Measurements from ENCODE around the gene TNFSF9.
"Not testable (repeated sequence)": the region's sequence is repeated elsewhere in the genome, so short reads cannot be mapped to it uniquely, and the experiment has no call there.

TNFSF9 gene

DNA sequence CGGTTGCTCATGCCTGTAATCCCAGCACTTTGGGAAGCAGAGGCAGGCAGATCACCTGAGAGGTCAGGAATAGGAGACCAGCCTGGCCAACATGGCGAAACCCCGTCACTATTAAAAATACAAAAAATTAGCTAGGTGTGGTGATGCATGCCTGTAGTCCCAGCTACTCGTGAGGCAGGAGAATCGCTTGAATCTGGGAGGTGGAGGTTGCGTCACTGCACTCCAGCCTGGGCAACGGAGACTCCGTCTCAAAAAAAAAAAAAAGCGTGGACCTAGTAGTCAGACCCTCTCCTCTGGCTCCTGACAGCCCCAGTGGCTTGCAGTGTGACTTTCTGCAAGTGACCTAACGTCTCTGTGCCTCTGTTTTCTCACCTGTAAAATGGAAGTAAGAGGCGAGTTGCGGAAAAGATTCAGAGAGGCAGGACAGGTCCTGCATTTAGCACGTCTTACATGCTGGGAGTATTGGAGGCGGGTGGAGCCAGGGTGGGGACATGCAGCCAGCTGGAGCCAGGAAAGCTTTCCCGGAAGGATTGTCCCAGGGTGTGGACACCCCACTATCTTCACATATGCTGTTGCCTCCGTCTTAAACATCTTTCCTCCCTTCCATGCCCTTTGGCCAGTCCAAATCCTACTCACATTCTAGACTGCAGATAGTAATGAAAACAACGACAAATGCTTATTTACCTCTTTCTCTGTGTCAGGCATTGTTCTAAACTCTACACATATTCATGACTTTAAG, 31.6 kb upstream of the TNFSF9 start:
- H3K27ac ChIP-seq = no peak overlapping the region
- no peak overlapping the region for H3K4me3 ChIP-seq (ENCODE audit: low read depth, low read length)
- no peak overlapping the region for H3K9ac ChIP-seq
- no peaks in the 10 kb centered on the region for H3K9me3 ChIP-seq (ENCODE audit: control insufficient read depth, low read length)
- TF ChIP-seq, protein P1, sequence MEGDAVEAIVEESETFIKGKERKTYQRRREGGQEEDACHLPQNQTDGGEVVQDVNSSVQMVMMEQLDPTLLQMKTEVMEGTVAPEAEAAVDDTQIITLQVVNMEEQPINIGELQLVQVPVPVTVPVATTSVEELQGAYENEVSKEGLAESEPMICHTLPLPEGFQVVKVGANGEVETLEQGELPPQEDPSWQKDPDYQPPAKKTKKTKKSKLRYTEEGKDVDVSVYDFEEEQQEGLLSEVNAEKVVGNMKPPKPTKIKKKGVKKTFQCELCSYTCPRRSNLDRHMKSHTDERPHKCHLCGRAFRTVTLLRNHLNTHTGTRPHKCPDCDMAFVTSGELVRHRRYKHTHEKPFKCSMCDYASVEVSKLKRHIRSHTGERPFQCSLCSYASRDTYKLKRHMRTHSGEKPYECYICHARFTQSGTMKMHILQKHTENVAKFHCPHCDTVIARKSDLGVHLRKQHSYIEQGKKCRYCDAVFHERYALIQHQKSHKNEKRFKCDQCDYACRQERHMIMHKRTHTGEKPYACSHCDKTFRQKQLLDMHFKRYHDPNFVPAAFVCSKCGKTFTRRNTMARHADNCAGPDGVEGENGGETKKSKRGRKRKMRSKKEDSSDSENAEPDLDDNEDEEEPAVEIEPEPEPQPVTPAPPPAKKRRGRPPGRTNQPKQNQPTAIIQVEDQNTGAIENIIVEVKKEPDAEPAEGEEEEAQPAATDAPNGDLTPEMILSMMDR (IDR thresholded peaks at IDR 0.05) = no peak
- H3K4me2 ChIP-seq (ENCODE audit: low read length) = no peak overlapping the region
- H3K27me3 ChIP-seq (ENCODE audit: control insufficient read depth, insufficient read depth, low read length) = no peaks in the 10 kb centered on the region
- no peaks in the 10 kb centered on the region for H3K79me2 ChIP-seq
- no peak overlapping the region for H2AFZ ChIP-seq
- no peaks in the 10 kb centered on the region for H3K36me3 ChIP-seq (ENCODE audit: control insufficient read depth, insufficient read depth, low read length)
- no peaks in the 10 kb centered on the region for H3K4me1 ChIP-seq

DNA sequence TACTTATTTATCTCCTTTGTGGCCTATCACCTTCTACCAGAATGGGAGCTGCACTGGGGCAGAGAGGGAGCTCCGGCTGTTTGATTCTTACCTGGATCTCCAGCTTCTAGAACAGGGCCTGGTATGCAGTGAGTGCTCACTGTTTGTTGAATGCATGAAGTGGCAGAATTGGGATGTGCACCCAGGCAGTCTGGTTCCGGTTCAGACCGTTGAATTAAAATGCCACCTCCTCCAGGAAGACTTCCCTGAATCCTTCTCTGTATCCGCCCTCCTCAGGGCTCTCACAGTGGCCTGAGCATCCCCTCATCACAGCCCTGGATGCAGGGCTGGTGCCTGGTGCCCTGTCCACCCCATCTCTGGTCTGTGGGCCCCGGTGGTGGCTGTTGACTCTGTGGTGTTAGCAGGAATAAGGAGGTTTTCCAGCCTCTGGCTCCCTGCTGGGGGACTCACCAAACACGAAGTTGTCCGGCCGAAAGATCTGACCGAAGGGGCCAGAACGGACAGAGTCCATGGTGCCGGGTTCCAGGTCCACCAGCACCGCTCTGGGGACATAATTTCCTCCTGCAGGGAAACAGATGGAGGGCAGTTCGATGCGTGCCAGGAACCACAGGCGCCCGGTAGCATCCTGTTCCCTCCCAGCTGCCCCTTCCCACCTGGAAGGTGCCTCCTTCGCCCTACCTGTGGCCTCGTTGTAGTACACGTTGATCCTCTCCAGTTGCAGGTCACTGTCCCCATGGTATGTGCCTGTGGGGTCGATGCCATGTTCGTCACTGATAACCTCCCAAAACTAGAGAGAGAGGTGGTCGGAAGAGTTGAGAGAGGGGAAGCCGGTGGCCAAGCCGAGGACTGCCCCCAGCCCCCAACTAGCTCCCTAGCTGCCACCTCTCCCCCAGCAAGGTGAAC, 29.7 kb upstream of the TNFSF9 start:
- H3K79me2 ChIP-seq = no peaks in the 10 kb centered on the region
- H3K9me3 ChIP-seq (ENCODE audit: control insufficient read depth, low read length) = no peaks in the 10 kb centered on the region
- no peak overlapping the region for H3K4me3 ChIP-seq (ENCODE audit: low read depth, low read length)

DNA sequence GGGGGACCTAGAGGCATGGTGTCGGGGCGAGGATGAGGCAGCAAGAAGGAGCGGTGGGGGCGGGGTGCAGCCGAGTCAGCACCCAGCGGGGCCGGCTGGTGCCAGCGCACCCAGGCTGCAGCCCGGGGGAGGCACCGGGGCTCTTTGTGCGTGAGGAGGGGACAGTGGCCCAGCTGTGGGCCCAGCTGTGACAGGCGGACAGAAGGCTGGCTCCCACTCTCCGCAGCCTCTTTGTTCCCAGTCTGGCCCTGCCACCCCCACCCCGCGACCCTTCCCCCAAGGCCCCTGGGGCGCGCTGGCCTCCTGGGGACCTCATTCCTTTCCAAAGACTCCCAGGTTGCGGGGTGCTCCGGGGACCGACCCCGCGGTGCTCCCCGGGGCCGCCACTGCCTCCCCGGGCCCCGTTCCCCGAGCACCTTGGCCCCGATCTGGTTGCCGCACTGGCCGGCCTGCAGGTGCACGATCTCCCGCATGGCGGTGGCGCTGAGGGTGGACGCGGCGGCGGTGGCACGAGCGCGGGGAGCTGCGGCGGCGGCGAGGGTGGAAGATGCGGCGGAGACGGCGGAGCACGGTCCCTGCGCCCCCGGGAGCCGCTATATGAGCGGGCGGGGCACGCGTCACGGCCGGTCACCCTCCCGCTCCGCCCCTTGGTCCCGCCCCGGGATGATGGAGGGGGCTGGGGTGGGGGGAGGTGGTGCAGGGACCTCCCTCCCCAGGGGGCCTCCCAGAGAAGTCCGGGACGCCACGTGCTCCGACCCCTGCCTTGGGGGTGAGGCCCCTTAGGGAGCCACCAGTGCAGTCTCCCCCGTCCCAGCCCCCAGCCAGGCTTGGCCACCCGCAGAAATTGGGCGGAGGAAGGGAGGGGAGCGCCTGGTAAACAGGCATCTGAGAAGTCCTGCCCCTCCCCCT, 28.8 kb upstream of the TNFSF9 start, which contains the start of gene TUBB4A:
TSS of gene TUBB4A (minus strand) at position 570 of the 909 bp plus-strand sequence. CDS start at position 473, 97 bp downstream.
- Histone ChIP-seq H3K9me3 (ENCODE audit: control insufficient read depth, low read length) (no peaks in the 10 kb centered on the region), H3K79me2 (no peaks in the 10 kb centered on the region), H3K27ac (no peak within 1 kb of the TSS), H3K4me1 (no peaks in the 10 kb centered on the region), H3K27me3 (ENCODE audit: control insufficient read depth, insufficient read depth, low read length) (no peaks in the 10 kb centered on the region), H2AFZ (peak within 1 kb of the TSS; percentile 76), H3K4me3 (ENCODE audit: low read depth, low read length) (peak within 1 kb of the TSS; percentile 40), H3K36me3 (ENCODE audit: control insufficient read depth, insufficient read depth, low read length) (no peaks in the 10 kb centered on the region), H3K9ac (no peak within 1 kb of the TSS), H3K4me2 (ENCODE audit: low read length) (peak within 1 kb of the TSS; percentile 83)
- TF ChIP-seq, protein P1 (IDR thresholded peaks at IDR 0.05) = no peak

More for the DNA sequence above, 29.7 kb upstream of the TNFSF9 start:
- Histone ChIP-seq H3K36me3 (ENCODE audit: control insufficient read depth, insufficient read depth, low read length) (no peaks in the 10 kb centered on the region), H3K27me3 (ENCODE audit: control insufficient read depth, insufficient read depth, low read length) (no peaks in the 10 kb centered on the region), H3K9ac (no peak overlapping the region), H2AFZ (no peak overlapping the region), H3K27ac (no peak overlapping the region), H3K4me2 (ENCODE audit: low read length) (peak overlapping the region; percentile 83), H3K4me1 (no peaks in the 10 kb centered on the region)
- TF ChIP-seq, protein P1 (IDR thresholded peaks at IDR 0.05) = no peak

DNA sequence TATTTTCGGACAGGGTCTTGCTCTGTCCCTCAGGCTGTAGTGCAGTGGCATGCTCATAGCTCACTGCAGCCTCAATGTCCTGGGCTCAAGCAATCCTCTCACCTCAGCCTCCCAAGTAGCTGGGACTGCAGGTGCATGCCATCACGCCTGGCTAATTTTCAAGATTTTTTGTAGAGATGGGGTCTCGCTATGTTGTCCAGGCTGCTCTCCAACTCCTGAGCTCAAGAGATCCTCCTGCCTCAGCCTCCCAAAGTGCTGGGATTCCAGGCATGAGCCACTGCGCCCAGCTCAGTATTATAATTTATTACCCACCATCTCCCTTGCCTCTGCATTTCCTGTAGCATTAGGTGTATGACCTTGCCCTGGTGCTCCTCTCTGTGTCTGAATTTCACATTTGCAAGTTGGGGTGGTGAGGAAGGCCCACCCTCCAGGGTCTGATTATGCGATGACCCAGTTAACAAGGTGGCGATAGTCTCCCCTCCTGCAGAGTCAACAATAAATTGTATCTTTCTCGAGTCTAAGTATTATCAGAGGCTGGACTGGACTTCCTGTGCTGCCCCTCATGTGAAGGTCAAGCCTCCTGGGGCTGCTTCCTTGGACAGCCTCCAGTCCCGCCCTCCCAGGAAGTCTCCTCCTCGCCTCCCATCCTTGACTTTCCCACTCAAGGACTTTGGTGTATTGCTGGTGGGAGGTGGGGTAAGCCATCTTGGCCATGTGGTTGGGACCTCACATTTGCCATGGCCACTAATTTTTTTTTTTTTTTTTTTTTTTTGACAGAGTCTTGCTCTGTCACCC, 27.2 kb upstream of the TNFSF9 start:
- Histone ChIP-seq H3K27ac (no peak overlapping the region), H3K9me3 (ENCODE audit: control insufficient read depth, low read length) (no peaks in the 10 kb centered on the region), H3K27me3 (ENCODE audit: control insufficient read depth, insufficient read depth, low read length) (no peaks in the 10 kb centered on the region), H2AFZ (no peak overlapping the region), H3K9ac (no peak overlapping the region), H3K4me3 (ENCODE audit: low read depth, low read length) (no peak overlapping the region), H3K79me2 (no peaks in the 10 kb centered on the region), H3K36me3 (ENCODE audit: control insufficient read depth, insufficient read depth, low read length) (no peaks in the 10 kb centered on the region), H3K4me1 (no peaks in the 10 kb centered on the region), H3K4me2 (ENCODE audit: low read length) (no peak overlapping the region)
- TF ChIP-seq, protein P1 (IDR thresholded peaks at IDR 0.05) = no peak

DNA sequence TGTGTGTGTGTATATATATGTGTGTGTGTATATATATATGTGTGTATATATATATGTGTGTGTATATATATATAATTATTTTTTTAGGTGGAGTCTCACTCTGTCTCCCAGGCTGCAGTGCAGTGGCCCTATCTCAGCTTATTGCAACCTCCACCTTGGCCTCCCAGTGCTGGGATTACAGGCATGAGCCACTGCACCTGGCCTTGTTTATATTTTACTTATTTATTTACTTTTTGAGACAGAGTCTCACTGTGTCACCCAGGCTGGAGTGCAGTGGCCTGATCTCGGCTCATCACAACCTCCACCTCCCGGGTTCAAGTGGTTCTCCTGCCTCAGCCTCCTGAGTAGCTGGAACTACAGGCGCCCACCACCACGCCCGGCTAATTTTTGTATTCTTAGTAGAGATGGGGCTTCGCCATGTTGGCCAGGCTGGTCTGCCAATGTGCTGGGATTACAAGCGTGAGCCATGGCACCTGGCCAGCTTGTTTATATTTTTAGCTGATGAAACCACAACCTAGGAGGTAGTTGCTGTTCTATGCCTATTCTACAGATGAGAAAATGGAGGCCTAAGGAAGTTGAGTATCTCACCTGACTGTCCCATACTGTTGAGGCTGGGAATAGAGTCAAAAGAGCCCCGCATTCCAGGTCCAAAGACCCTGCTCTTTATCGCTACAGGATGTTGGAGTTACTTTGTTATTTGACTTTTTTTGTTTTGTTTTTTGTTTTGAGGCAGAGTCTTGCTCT, 22.6 kb upstream of the TNFSF9 start:
- not testable (repeated sequence) for H3K79me2 ChIP-seq; H3K27ac ChIP-seq; H3K9me3 ChIP-seq (ENCODE audit: control insufficient read depth, low read length); H3K4me1 ChIP-seq; H2AFZ ChIP-seq; H3K36me3 ChIP-seq (ENCODE audit: control insufficient read depth, insufficient read depth, low read length); H3K4me3 ChIP-seq (ENCODE audit: low read depth, low read length); H3K4me2 ChIP-seq (ENCODE audit: low read length); H3K9ac ChIP-seq; H3K27me3 ChIP-seq (ENCODE audit: control insufficient read depth, insufficient read depth, low read length)
